Measurements from ENCODE around the gene APLF.
"Not testable (repeated sequence)": the region's sequence is repeated elsewhere in the genome, so short reads cannot be mapped to it uniquely, and the experiment has no call there.

The APLF gene

GRCh38 chr2:68591225-68591624 is 123.8 kb downstream of the APLF start:
- no peak for DNase-seq

DNA sequence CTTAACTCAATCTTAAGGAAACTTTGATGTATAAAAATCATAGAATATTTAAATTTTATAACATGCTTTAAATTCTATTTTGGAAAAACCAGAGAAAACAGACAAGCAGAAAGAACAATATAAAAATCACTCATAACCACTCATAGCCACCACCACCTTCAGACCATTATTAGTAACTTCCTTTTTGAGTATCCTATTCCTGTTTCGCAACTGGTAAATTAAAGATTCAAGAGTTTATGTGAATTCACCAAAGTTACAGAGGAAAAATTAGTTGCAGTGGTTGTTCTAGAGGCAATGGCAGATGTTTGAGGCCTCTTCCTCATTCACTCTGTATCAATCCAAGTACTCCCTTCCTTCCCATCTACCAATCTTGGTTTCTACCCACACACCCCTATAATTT is 126.7 kb downstream of the APLF start:
- no peak for DNase-seq

- peak; percentile 47 to 51 for DNase-seq
These were observed 127.5 kb downstream of the APLF start for GRCh38 chr2:68594674-68595492.

- DNase-seq, result not testable (repeated sequence)
These were observed 128.1 kb downstream of the APLF start for GRCh38 chr2:68595493-68595785.

DNA sequence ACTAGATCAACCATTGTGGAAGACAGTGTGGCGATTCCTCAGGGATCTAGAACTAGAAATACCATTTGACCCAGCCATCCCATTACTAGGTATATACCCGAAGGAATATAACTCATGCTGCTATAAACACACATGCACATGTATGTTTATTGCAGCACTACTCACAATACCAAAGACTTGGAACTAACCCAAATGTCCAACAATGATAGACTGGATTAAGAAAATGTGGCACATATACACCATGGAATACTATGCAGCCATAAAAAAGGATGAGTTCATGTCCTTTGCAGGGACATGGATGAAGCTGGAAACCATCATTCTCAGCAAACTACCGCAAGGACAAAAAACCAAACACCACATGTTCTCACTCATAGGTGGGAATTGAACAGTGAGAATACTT is 133.1 kb downstream of the APLF start:
- DNase-seq, result not testable (repeated sequence)

DNA sequence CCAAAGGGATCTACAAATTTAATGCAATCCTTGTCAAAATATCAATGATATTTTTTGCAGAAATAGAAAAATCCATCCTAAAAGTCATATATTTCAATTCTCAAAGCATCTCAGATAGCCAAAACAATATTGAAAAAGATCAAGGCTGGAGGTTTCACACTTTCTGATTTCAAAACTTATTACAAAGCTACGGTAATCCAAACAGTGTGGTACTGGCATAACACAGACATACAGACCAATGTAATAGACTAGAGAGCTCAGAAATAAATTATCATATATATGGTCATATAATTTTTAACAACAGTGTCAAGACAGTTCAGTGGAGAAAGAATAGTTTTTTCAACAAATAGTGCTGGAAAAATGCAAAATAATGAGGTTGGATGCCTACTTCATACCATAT is 135.7 kb downstream of the APLF start:
- no peak for DNase-seq

DNA sequence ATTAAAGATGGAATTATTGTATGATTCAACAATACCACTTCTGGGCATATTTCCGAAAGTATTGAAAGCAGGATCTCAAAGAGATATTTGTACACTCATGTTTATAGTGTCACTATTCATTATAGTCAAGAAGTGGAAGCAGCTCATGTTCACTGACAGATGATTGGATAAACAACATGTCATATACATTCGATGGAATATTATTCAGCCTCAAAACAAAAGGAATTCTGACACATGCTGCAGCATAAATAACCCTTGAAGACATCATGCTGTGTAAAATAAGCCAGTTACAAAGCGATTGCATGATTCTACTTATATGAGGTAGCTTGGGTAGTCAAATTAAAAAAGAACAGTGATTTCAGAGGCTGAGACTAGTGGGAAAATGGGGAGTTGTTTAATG is 136.7 kb downstream of the APLF start:
- no peak for DNase-seq

DNA sequence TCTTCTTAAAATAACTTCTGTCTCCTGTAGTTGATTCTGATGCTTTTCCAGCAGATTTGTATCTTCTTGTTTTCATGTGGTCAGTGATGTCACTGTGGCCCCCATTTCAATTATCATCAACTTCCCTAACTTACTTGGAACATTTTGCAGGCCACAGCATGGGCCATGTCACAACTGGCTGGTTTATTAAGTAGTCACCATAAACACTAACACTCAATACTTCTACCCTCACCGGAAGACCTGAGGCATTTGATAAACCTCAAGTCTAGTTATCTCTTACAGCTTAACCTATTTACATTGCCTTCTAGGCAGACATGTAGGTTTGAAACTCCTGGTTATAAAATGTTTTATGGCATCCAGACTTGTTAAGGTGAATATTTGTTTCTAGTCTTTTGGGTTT is 138.6 kb downstream of the APLF start:
- no peak for DNase-seq

DNA sequence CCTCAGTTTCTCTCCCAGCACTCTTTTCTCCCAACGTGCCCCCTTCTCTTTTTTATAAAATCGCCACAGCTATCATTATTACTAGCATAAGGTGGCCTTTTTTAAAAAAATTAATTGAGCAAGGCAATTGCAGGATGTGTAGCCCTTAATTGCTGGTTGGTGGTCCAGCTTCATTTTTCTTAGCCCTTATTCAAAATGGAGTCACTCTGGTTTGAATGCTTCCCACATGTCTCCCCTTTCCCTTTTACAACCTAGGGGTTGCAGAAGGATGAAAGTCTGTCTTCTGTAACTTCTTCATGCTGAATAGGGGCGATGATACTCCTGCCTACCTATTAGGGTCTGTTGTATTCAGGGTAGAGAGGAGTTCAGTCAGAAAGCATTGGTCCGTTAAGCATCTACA is 139.4 kb downstream of the APLF start:
- no peak for DNase-seq

DNA sequence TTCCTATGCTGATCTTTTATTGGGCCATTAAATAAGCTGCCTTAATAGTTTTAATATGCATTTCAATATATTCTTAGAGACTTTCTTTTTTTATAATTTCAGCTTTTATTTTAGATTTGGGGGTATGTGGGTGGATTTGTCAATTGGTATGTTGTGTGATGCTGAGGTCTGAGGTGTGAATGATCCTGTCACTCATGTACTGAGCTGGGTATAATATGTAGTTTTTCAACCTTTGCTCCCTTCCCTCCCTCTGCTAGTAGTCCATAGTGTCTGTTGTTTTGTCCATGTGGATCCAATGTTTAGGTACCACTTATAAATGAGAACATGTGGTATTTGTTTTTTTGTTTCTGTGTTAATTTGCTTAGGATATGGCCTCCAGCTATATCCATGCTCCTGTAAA is 140.5 kb downstream of the APLF start:
- DNase-seq, result no peak

DNA sequence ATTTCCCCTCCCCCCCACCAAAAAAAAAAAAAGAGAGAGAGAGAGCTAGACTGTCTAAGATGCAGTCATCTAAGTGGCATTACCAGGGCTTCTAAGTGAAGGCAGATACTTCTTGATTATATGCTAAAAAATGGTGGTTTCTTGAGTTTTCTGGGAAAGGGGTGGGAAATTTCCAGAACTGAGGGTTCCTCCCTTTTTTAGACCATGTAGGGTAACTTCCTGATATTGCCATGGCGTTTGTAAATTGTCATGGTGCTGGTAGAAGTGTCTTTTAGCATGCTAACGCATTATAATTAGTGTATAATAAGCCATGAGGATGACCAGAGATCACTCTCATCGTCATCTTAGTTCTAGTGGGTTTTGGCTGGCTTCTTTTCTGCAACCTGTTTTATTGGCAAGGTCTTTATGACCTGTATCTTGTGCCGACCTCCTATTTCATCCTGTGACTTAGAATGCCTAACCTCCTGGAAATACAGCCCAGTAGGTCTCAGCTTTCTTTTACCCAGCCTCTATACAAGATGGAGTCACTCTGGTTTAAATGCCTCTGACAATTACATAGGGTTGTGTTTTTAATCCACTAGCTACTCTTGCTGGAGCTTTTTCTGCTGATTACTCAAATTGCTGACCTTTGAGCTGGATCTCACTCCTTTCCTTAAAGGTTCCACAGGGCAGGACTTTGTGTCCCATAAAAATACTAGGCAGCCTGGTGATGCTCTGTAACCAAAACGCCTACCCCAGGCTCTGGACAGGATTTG is 145.6 kb downstream of the APLF start:
- no peak for DNase-seq

DNA sequence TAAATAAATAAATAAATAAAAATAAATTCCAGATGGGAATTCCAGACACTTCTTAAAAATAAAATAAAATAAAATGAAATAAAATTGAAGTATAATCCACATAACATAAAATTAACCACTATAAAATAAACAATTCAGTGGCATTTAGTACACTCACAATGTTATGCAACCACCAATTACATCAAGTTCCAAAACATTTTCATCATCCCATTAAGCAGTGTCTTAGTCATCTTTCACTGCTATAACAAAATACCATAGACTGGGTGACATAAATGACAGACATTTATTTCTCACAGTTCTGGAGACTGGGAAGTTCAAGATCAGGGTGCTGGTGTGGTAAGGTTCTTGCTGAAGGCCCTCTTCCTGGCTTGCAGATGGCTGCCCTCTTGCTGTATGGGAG is 153.4 kb downstream of the APLF start:
- no peak for DNase-seq

- DNase-seq, result no peak
These were observed 156.4 kb downstream of the APLF start for GRCh38 chr2:68623820-68624219.

GRCh38 chr2:68627615-68628014 is 160.2 kb downstream of the APLF start:
- DNase-seq, result no peak
